Erythroblast (primary cell): ENCODE results near the gene ZSWIM8.

ENCODE experiments used
- GATA1 ChIP-seq: IDR thresholded peaks from 2 replicates; pipeline ENCODE4 v1.6.1; 2011; ENCODE audit warnings: low read depth, mild to moderate bottlenecking, control low read depth, low read length, moderate library complexity
- POLR2A ChIP-seq: IDR thresholded peaks from 2 replicates; pipeline ENCODE4 v1.6.1; 2011; ENCODE audit warnings: mild to moderate bottlenecking, low read length

GRCh38 chr10:73772281-73773151 lies 12.9 kb upstream of the ZSWIM8 start:
- peak; percentile 77 for TF ChIP-seq POLR2A
- no peak for TF ChIP-seq GATA1
